GM12878 (cell line): Measurements from ENCODE around the gene ACE. TPM values are rescaled to one million over a fixed set of nuclear protein-coding genes. Genes with fewer than 3 reads are reported as not detected.

Experiments used
- ATAC-seq: fragments of 200-7000 bp; cut with Tn5 transposase; 3 replicates; pipeline ENCODE4 v1.9.1; 2020; ENCODE audit warnings: mild to moderate bottlenecking, moderate library complexity
- BruUV-seq: library from RNA; stranded (reverse); fragments of 400-500 nt; replicated peaks from 2 replicates; lab custom pipeline; 2021; lab: Mats Ljungman, UMichigan
- CTCF ChIA-PET: fragments of 300-600 bp; sonication (Branson Sonifier 250); formaldehyde crosslinking; extraction: SDS; loops from one replicate; lab custom pipeline; 2021; ENCODE audit warnings: inconsistent platforms; lab: Yijun Ruan, JAX
- POLR2A ChIA-PET: fragments of 350-600 bp; formaldehyde crosslinking; extraction: SDS; loops from one replicate; lab custom pipeline; 2021; ENCODE audit warnings: inconsistent platforms; lab: Charles Lee
- RAD21 ChIA-PET: fragments of 300-600 bp; sonication (Branson Sonifier 250); formaldehyde crosslinking; loops from one replicate; lab custom pipeline; 2023; ENCODE audit warnings: antibody characterized with exemption; ENCODE audit not compliant: unreplicated experiment; lab: Charles Lee
- SMC1A ChIA-PET: fragments of 300-600 bp; sonication (Branson Sonifier 250); formaldehyde crosslinking; loops from one replicate; lab custom pipeline; 2023; ENCODE audit not compliant: unreplicated experiment, uncharacterized antibody; lab: Charles Lee
- DNase-seq: peaks from one replicate; pipeline ENCODE4 v3.0.0-alpha.2; 2011; ENCODE audit warnings: low read depth, low spot score
- FAIRE-seq: peaks from 3 replicates; lab custom pipeline; 2011; peaks lifted over from hg19 to GRCh38; lab: Jason Lieb, UNC
- H2AFZ ChIP-seq: 2 replicates; pipeline ENCODE4 v1.6.0; 2011; ENCODE audit warnings: low read depth, low read length, control low read depth; ENCODE audit not compliant: control insufficient read depth
- H3K27ac ChIP-seq: 2 replicates; pipeline ENCODE4 v1.5.1; 2011; ENCODE audit warnings: control low read depth; ENCODE audit not compliant: control insufficient read depth, insufficient read depth
- H3K27me3 ChIP-seq, 2 experiments: replicated peaks in 1 of 2; 2 replicates each; pipeline versions ENCODE4 v1.6.0 to v1.6.1; 2011; ENCODE audit warnings: low read length in 1 of 2; ENCODE audit not compliant: control insufficient read depth in 2 of 2, insufficient read depth in 2 of 2
- H3K36me3 ChIP-seq, 2 experiments: 2 replicates each; pipeline ENCODE4 v1.5.1; 2011; ENCODE audit warnings: low read length in 1 of 2; ENCODE audit not compliant: control insufficient read depth in 2 of 2, insufficient read depth in 2 of 2
- H3K4me1 ChIP-seq: 2 replicates; pipeline ENCODE4 v1.6.1; 2011; ENCODE audit warnings: mild to moderate bottlenecking, low read length, moderate library complexity, mixed read lengths; ENCODE audit not compliant: control insufficient read depth, insufficient read depth
- H3K4me2 ChIP-seq: 2 replicates; pipeline ENCODE4 v1.6.0; 2011; ENCODE audit warnings: control low read depth; ENCODE audit not compliant: control insufficient read depth, insufficient read depth
- H3K4me3 ChIP-seq: fragments of 200-600 bp; sonication (generic); 2 replicates; pipeline ENCODE4 v1.5.1; 2016
- H3K79me2 ChIP-seq: 2 replicates; pipeline ENCODE4 v1.6.0; 2011; ENCODE audit warnings: low read length; ENCODE audit not compliant: control insufficient read depth, insufficient read depth
- H3K9ac ChIP-seq: 2 replicates; pipeline ENCODE4 v1.8.0; 2011; ENCODE audit warnings: low read length, control low read depth, mixed read lengths; ENCODE audit not compliant: control insufficient read depth, insufficient read depth
- H3K9me3 ChIP-seq: replicated peaks from 3 replicates; pipeline ENCODE4 v1.5.1; 2011; ENCODE audit warnings: mild to moderate bottlenecking, low read length; ENCODE audit not compliant: control insufficient read depth, insufficient read depth
- H4K20me1 ChIP-seq: 2 replicates; pipeline ENCODE4 v1.6.0; 2011; ENCODE audit not compliant: control insufficient read depth, insufficient read depth
- WGBS: methylation state at CpG from one replicate; pipeline ENCODE4 v1.1.6; 2016; ENCODE audit warnings: low lambda C conversion rate; ENCODE audit not compliant: insufficient replicate concordance, insufficient coverage; ENCODE audit errors: missing lambda C conversion rate; 5-methylcytosine and 5-hydroxymethylcytosine counted together
- in situ Hi-C: fragments of 300-500 bp; cut with MboI; formaldehyde crosslinking; loops from 9 replicates; pipeline ENCODE4 v1.14.3; 2018; ENCODE audit warnings: mixed read lengths
- intact Hi-C: fragments of 100-400 bp; cut with micrococcal nuclease; formaldehyde crosslinking; loops from one replicate; pipeline ENCODE4 v1.14.2; 2022; ENCODE audit not compliant: unreplicated experiment
- polyA plus RNA-seq, 11 experiments: library from polyadenylated mRNA; depleted of rRNA in 4 of 11; unstranded in 6 of 11; stranded (reverse) in 5 of 11; fragments of >200 nt; fragmentation: Nextera tagmentation in 4 of 11; fragmentation: Illumina TruSeq in 1 of 11; extraction: Ambion mirVana in 4 of 11; extraction: Trizol in 1 of 11; gene quantifications; 1 replicate in 1 of 11; 2 replicates in 10 of 11; pipeline versions ENCODE4 v1.2.1 to v1.2.3, GENCODE V29; 2011 to 2016; ENCODE audit warnings: inconsistent platforms in 2 of 11, missing spikeins in 2 of 11, low read depth in 1 of 11
- total RNA-seq, 4 experiments: library from RNA; depleted of rRNA in 3 of 4; stranded (reverse); fragments of >200 nt in 3 of 4; fragmentation: Illumina TruSeq in 1 of 4; extraction: Trizol in 1 of 4; gene quantifications; 2 replicates each; pipeline versions ENCODE4 v1.2.1 to v1.2.3, GENCODE V29; 2013 to 2021
- TF ChIP-seq, protein P1 (sequence below): IDR thresholded peaks from 2 replicates; pipeline ENCODE4 v1.6.1; 2012; ENCODE audit warnings: mild to moderate bottlenecking, low read depth, low read length
- TF ChIP-seq, protein P2 (sequence below), 3 experiments: IDR thresholded peaks in 2 of 3; conservative IDR thresholded peaks in 1 of 3; 2 replicates each; pipeline ENCODE4 v1.5.1; 2011; ENCODE audit warnings: low read depth in 3 of 3, low read length in 3 of 3, mild to moderate bottlenecking in 3 of 3, control low read depth in 2 of 3, moderate library complexity in 2 of 3, inconsistent platforms in 1 of 3, mixed read lengths in 1 of 3; ENCODE audit not compliant: control insufficient read depth in 2 of 3, insufficient read depth in 1 of 3; ENCODE audit errors: extremely low read depth in 1 of 3

The ACE gene
- total and polyA plus RNA-seq, 10 of the 15 experiments (the other 5 are each of a cell fraction or from before 2014, with no cell fraction given), result 0.46 TPM; not detected in 9

DNA sequence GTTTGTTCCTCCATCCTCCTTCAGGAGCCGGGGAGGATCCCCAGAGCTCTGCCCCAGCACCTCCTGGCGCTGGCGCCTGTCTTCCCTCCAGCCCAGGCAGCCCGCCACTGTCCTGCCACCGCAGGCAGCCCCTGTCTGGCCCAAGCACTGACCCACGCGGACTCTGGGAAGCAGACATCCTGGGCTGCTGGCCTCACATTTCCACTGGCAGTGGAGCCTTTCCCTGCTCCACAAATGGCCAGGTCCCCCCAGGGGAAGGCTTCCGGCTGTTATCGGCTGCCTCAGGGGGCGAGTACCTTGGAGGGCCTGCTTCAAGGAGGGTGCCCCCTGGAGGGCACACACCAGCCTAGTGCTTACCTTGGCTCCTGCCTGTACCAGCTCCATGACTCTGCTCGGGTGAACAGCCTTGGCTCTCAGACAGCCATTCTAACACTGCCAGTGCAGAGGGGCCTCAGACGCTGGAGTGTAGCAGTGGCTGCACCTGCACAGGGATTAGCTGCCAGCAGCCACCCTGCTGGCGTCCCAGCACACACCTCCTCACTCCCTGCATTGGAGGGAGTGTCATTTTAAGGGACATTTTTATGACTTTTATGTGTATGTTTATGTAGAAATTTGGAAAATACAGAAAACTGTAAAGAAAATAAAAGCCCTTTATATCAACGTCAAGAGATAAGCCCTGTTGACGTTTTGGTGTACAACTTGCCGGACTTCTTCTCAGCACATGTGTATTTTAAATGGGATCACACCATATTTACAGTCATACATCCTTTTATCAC, 21.0 kb downstream of the ACE start:
- ChIA-PET POLR2A (no interaction called here), SMC1A (no interaction called here), RAD21 (no interaction called here), CTCF (interaction anchor here (1.8 kb wide), 1 partner anchor 70 kb away, joined by 4 read pairs; no protein-coding TSS in a partner anchor)
- H3K9ac ChIP-seq, result no peak overlapping the region
- TF ChIP-seq, protein P1, sequence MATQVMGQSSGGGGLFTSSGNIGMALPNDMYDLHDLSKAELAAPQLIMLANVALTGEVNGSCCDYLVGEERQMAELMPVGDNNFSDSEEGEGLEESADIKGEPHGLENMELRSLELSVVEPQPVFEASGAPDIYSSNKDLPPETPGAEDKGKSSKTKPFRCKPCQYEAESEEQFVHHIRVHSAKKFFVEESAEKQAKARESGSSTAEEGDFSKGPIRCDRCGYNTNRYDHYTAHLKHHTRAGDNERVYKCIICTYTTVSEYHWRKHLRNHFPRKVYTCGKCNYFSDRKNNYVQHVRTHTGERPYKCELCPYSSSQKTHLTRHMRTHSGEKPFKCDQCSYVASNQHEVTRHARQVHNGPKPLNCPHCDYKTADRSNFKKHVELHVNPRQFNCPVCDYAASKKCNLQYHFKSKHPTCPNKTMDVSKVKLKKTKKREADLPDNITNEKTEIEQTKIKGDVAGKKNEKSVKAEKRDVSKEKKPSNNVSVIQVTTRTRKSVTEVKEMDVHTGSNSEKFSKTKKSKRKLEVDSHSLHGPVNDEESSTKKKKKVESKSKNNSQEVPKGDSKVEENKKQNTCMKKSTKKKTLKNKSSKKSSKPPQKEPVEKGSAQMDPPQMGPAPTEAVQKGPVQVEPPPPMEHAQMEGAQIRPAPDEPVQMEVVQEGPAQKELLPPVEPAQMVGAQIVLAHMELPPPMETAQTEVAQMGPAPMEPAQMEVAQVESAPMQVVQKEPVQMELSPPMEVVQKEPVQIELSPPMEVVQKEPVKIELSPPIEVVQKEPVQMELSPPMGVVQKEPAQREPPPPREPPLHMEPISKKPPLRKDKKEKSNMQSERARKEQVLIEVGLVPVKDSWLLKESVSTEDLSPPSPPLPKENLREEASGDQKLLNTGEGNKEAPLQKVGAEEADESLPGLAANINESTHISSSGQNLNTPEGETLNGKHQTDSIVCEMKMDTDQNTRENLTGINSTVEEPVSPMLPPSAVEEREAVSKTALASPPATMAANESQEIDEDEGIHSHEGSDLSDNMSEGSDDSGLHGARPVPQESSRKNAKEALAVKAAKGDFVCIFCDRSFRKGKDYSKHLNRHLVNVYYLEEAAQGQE, result no peak
- TF ChIP-seq, protein P2, sequence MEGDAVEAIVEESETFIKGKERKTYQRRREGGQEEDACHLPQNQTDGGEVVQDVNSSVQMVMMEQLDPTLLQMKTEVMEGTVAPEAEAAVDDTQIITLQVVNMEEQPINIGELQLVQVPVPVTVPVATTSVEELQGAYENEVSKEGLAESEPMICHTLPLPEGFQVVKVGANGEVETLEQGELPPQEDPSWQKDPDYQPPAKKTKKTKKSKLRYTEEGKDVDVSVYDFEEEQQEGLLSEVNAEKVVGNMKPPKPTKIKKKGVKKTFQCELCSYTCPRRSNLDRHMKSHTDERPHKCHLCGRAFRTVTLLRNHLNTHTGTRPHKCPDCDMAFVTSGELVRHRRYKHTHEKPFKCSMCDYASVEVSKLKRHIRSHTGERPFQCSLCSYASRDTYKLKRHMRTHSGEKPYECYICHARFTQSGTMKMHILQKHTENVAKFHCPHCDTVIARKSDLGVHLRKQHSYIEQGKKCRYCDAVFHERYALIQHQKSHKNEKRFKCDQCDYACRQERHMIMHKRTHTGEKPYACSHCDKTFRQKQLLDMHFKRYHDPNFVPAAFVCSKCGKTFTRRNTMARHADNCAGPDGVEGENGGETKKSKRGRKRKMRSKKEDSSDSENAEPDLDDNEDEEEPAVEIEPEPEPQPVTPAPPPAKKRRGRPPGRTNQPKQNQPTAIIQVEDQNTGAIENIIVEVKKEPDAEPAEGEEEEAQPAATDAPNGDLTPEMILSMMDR (IDR thresholded peaks at IDR 0.05 in 2 of 3, conservative IDR thresholded peaks at IDR 0.05 in 1 of 3; ENCODE audit: control insufficient read depth in 2 of 3, extremely low read depth in 1 of 3, insufficient read depth in 1 of 3, low read depth in 3 of 3, low read length in 3 of 3), result 0 out of 6 replicates have a peak, but pooled peaks of 1 of the 3 experiments have one; percentile 4
- no peaks in the 10 kb centered on the region for H3K9me3 ChIP-seq
- no peak overlapping the region for H3K4me3 ChIP-seq
- H3K36me3 ChIP-seq, result no peaks in the 10 kb centered on the region
- FAIRE-seq, result no peak
- no peak overlapping the region for H3K4me2 ChIP-seq
- no peak overlapping the region for H3K27ac ChIP-seq
- H2AFZ ChIP-seq, result no peak overlapping the region
- WGBS, result 45% methylated on average over 16 of the region's 16 CpGs
- peak; percentile 65 for ATAC-seq
- in situ Hi-C loops, result no loop called here
- peaks cover 0 to under 1% of the 10 kb centered on the region in 2 experiments; a peak in 1 of 4 replicates for H3K27me3 ChIP-seq
- no peaks in the 10 kb centered on the region for H3K79me2 ChIP-seq
- no peak for DNase-seq
- H3K4me1 ChIP-seq, result no peaks in the 10 kb centered on the region
- intact Hi-C loops, result no loop called here
- H4K20me1 ChIP-seq, result no peaks in the 10 kb centered on the region
- no TSS peak for BruUV-seq
